Measurements from ENCODE around the gene ATP5PO.

The ATP5PO gene

GRCh38 chr21:33901412-33902288 lies 14.0 kb downstream of the ATP5PO start:
- in situ Hi-C loops (cut with HindIII; ENCODE audit: low sequenced_read_pairs) = no loop called here

- in situ Hi-C loops (cut with HindIII; ENCODE audit: low sequenced_read_pairs) = no loop called here
Measured at GRCh38 chr21:33899199-33899598, 16.4 kb downstream of the ATP5PO start.

GRCh38 chr21:33898586-33898985 lies 17.0 kb downstream of the ATP5PO start:
- in situ Hi-C loops (cut with HindIII; ENCODE audit: low sequenced_read_pairs) = no loop called here

- in situ Hi-C loops (cut with HindIII; ENCODE audit: low sequenced_read_pairs) = no loop called here
Measured at GRCh38 chr21:33897739-33898138, 17.9 kb downstream of the ATP5PO start.

- in situ Hi-C loops (cut with HindIII; ENCODE audit: low sequenced_read_pairs) = no loop called here
Measured at GRCh38 chr21:33897098-33897497, 18.5 kb downstream of the ATP5PO start.

GRCh38 chr21:33896691-33897090 lies 18.9 kb downstream of the ATP5PO start:
- in situ Hi-C loops (cut with HindIII; ENCODE audit: low sequenced_read_pairs) = no loop called here

GRCh38 chr21:33895356-33895755 lies 20.2 kb downstream of the ATP5PO start:
- in situ Hi-C loops (cut with HindIII; ENCODE audit: low sequenced_read_pairs) = no loop called here

- in situ Hi-C loops (cut with HindIII; ENCODE audit: low sequenced_read_pairs) = no loop called here
Measured at GRCh38 chr21:33894736-33895288, 20.8 kb downstream of the ATP5PO start.

GRCh38 chr21:33893917-33894316 lies 21.7 kb downstream of the ATP5PO start:
- in situ Hi-C loops (cut with HindIII; ENCODE audit: low sequenced_read_pairs) = no loop called here

GRCh38 chr21:33892853-33893252 lies 22.8 kb downstream of the ATP5PO start:
- in situ Hi-C loops (cut with HindIII; ENCODE audit: low sequenced_read_pairs) = no loop called here

- in situ Hi-C loops (cut with HindIII; ENCODE audit: low sequenced_read_pairs) = no loop called here
Measured at GRCh38 chr21:33890187-33890586, 25.4 kb downstream of the ATP5PO start.

GRCh38 chr21:33886321-33886720 lies 29.3 kb downstream of the ATP5PO start:
- in situ Hi-C loops (cut with HindIII; ENCODE audit: low sequenced_read_pairs) = no loop called here

GRCh38 chr21:33885172-33885514 lies 30.5 kb downstream of the ATP5PO start:
- in situ Hi-C loops (cut with HindIII; ENCODE audit: low sequenced_read_pairs) = no loop called here

- in situ Hi-C loops (cut with HindIII; ENCODE audit: low sequenced_read_pairs) = no loop called here
Measured at GRCh38 chr21:33884376-33885171, 31.0 kb downstream of the ATP5PO start.

- in situ Hi-C loops (cut with HindIII; ENCODE audit: low sequenced_read_pairs) = no loop called here
Measured at GRCh38 chr21:33883118-33883517, 32.5 kb downstream of the ATP5PO start.

- in situ Hi-C loops (cut with HindIII; ENCODE audit: low sequenced_read_pairs) = no loop called here
Measured at GRCh38 chr21:33881689-33882440, 33.7 kb downstream of the ATP5PO start.

GRCh38 chr21:33880626-33881025 lies 35.0 kb downstream of the ATP5PO start:
- in situ Hi-C loops (cut with HindIII; ENCODE audit: low sequenced_read_pairs) = no loop called here

- in situ Hi-C loops (cut with HindIII; ENCODE audit: low sequenced_read_pairs) = no loop called here
Measured at GRCh38 chr21:33878824-33879223, 36.8 kb downstream of the ATP5PO start.

- in situ Hi-C loops (cut with HindIII; ENCODE audit: low sequenced_read_pairs) = no loop called here
Measured at GRCh38 chr21:33875026-33875695, 40.4 kb downstream of the ATP5PO start.

- in situ Hi-C loops (cut with HindIII; ENCODE audit: low sequenced_read_pairs) = no loop called here
Measured at GRCh38 chr21:33874161-33874560, 41.4 kb downstream of the ATP5PO start.
